ENCODE results near the gene ATG9B.

The ATG9B gene

GRCh38 chr7:150998341-150998740, 26.0 kb downstream of the ATG9B start:
- no peak for DNase-seq

- no peak for DNase-seq
Observed at GRCh38 chr7:150997817-150998216, 26.5 kb downstream of the ATG9B start.

DNA sequence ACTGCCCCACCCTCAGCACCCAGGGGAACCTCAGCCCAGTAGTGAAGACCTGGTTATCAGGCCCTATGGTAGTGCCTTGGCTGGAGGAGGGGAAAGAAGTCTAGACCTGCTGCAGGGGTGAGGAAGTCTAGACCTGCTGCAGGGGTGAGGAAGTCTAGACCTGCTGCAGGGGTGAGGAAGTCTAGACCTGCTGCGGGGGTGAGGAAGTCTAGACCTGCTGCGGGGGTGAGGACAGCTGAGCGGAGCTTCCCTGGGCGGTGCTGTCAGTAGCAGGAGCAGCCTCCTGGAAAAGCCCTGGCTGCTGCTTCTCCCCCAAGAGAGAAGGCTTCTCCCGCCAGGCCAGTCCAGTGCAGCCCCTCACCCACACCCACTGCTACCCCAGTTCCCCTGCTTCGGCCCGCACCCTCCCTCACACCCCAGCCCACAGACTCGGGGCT, 27.2 kb downstream of the ATG9B start:
- no peak for DNase-seq

DNA sequence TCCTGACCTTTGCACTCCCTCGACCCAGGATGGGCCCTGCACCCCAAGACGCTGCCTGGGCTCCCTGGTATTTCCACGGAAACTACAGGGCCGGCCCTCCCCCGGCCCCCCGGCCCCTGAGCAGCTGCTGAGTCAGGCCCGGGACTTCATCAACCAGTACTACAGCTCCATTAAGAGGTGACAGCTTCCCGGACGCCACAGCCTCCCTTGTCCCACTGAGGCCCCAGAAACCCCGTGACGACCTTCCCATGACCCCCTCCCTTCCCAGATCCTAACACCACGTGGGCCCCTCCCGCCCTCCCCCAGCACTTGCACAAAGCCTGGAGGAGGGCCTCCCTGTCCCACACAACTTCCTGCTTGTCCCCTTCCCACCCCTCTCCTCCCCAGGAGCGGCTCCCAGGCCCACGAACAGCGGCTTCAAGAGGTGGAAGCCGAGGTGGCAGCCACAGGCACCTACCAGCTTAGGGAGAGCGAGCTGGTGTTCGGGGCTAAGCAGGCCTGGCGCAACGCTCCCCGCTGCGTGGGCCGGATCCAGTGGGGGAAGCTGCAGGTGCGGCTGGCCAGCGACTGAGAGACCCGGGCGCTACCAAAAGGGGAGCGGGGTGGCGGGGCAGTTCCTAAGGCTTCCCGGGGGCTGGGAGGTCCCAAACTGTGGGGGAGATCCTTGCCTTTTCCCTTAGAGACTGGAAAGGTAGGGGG, 27.8 kb downstream of the ATG9B start:
- DNase-seq, result no peak

DNA sequence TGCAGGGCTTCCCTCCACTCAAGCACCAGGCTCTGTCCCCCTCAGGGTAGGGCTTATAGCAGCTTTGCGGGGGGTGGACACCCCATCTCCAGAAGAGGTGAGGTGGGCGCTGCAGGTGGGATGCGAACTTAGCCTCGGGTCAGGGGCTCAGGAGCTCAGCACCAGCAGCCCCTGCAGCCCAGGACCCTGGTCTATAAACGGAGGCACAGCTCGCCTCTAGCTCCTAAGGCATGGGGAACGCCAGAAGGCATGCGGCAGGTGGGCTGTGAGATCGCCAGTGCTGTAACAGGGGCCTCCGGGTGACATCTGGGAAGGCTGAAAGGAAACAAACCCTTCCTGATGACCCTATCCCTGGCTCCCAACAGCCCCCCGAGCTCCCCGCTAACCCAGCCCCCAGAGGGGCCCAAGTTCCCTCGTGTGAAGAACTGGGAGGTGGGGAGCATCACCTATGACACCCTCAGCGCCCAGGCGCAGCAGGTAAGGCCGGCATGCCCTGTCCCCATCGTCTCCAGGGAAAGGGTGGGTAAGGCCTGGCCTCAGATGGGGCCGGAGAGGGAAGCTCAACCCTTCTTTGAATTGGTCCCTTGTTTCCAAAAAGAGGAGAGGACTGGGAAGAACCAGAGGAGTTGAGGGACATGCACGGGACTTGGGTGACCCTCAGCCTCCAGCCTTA, 29.3 kb downstream of the ATG9B start:
- DNase-seq, result no peak

GRCh38 chr7:150994141-150994837, 30.0 kb downstream of the ATG9B start:
- DNase-seq, result peak; percentile 50

DNA sequence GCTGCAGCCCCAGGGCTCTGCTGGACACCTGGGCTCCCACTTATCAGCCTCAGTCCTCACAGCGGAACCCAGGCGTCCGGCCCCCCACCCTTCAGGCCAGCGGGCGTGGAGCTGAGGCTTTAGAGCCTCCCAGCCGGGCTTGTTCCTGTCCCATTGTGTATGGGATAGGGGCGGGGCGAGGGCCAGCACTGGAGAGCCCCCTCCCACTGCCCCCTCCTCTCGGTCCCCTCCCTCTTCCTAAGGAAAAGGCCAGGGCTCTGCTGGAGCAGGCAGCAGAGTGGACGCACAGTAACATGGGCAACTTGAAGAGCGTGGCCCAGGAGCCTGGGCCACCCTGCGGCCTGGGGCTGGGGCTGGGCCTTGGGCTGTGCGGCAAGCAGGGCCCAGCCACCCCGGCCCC, 30.8 kb downstream of the ATG9B start:
- no peak for DNase-seq

DNA sequence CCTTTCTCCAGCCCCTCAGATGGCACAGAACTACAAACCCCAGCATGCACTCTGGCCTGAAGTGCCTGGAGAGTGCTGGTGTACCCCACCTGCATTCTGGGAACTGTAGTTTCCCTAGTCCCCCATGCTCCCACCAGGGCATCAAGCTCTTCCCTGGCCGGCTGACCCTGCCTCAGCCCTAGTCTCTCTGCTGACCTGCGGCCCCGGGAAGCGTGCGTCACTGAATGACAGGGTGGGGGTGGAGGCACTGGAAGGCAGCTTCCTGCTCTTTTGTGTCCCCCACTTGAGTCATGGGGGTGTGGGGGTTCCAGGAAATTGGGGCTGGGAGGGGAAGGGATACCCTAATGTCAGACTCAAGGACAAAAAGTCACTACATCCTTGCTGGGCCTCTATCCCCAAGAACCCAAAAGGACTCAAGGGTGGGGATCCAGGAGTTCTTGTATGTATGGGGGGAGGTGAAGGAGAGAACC, 31.4 kb downstream of the ATG9B start:
- no peak for DNase-seq

DNA sequence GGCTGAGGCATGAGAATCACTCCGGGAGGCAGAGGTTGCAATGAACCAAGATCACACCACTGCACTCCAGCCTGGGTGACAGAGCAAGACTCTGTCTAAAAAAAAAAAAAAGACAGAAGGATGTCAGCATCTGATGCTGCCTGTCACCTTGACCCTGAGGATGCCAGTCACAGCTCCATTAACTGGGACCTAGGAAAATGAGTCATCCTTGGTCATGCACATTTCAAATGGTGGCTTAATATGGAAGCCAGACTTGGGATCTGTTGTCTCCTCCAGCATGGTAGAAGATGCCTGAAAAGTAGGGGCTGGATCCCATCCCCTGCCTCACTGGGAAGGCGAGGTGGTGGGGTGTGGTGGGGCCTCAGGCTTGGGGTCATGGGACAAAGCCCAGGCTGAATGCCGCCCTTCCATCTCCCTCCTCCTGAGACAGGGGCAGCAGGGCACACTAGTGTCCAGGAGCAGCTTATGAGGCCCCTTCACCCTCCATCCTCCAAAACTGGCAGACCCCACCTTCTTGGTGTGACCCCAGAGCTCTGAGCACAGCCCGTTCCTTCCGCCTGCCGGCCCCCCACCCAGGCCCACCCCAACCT, 32.1 kb downstream of the ATG9B start:
- no peak for DNase-seq

- no peak for DNase-seq
Observed at GRCh38 chr7:150990416-150991186, 33.7 kb downstream of the ATG9B start, which contains the start of gene NOS3. TSS of gene NOS3 (plus strand) at chr7:150991017. CDS start at chr7:150993804, 2,787 bp downstream.

DNA sequence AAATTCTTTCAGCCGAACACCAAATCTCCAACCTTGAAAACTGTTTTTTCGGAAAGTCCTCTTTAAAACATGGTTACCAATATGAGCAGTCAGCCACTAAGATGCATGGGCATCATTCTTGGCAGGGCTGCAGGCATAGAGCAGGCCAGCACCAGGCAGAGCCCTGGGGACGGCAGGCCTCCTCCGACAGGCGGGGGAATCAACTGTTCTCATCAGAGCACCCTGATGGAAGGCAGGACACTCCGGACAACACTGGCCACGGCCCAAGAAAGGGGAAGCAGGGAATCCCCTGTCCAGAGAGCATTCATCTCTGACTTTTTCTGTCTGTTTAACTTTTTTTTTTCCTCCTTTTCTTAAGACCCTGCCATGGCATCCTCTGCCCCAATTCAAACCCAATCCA, 34.8 kb downstream of the ATG9B start:
- peak; percentile 33 for DNase-seq

- peak; percentile 21 for DNase-seq
Observed at GRCh38 chr7:150988230-150989226, 35.8 kb downstream of the ATG9B start.

DNA sequence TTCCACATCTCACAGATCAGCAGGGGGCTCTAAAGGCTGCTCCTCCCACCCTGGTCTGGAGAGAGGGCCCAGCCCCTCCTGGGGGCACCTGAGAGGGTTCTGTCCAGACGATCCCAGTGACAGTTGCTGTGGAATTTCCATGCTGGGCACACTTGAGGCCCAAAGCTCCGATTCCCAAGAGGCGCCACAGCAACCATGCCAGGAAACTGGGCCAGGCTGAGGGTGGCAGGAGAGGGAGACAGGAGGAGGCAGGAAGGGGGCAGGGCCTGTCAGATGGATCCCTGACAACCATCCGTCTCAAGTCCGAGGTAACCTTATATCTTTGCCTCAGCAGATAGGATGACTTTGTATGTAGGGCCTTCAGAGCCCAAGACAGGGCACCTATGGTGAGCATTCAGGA, 37.7 kb downstream of the ATG9B start:
- no peak for DNase-seq

GRCh38 chr7:150986099-150986512, 38.2 kb downstream of the ATG9B start:
- DNase-seq, result peak; percentile 60

GRCh38 chr7:150983893-150984368, 40.4 kb downstream of the ATG9B start:
- peak; percentile 13 for DNase-seq

GRCh38 chr7:150982351-150982750, 41.9 kb downstream of the ATG9B start:
- DNase-seq, result no peak

GRCh38 chr7:150981644-150982043, 42.6 kb downstream of the ATG9B start:
- DNase-seq, result no peak

DNA sequence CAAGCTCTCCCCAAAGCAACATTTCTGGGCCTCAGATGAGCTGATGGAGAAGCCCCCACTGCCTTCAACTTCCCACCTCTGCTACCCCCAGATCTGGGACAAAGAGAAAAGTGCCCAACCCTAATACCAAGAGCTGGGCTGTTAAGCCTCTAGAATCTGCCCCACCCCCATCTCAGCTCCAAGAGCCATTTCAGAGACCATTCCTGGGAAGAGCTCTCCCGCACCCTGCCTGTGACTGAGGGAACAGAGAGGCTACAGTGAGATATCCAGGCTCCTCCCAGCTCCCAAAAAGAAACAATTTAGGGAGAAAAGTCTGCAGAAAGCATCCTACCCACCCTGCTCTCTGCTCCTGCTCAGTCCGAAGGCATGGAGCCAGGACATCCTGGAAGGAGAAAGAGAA, 43.6 kb downstream of the ATG9B start:
- no peak for DNase-seq

DNA sequence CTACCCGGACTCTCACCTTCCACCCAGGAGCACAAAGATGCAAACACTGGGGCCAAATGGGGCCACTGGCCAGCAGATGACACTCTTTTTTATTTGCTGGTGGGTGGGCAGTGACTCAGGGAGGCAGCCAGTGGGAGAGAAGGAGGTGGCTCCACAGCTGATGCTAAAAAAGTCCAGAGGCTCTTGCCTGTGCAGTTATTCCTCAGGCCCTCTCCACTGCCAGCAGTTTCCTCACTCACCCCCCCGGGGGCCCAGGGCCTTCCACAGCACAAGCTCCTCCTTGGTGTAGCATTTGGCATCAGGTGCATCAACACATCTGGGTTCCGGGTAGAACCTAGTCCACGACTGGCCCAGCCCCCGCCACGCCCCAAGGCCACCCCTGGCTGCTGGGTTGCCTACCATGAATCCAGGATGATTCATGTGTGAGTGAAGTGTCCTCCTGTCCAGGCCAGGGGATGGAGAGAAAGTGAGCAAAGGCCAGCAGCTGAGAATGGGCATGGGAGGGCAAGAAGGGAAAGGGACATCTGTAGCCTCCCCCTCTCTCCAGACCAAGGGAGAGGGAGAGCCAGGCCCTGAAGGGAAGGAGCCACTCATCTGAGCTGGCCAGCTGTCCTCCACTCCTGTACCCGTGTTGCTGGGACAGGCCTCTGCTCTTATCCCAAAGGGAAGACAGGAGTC, 44.4 kb downstream of the ATG9B start:
- DNase-seq, result no peak

DNA sequence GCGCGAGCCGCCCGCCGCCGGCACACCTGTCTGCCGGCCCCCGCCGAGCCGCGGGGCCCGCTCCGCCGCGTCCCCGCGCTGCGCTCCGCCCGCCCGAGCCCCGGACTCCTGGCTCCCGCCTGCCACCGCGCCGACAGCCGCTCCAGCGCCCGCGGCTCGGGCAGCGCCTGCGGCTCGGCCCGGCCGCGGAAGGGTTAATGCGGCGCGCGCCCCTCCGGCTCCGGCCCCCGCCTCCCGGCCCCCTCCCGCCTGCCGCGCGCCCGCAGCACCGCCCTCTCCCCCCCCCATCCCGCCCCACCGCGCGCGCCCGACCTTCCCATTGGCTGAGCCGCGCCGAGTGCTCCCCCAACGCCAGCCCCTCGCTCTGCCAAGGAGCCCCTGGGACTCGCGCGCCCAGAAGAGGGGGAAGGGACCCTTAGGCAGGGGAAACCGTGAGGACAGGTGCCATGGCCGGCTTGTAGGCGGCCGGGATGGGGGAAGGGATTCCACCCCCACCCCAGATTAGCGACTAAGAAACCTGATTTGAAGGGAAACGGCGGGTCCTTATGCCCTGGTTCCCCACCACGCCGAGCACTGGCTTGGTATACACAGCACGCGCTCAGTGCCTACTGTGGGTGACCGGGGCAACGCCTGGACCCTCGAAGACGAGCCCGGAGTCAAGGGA, 46.0 kb downstream of the ATG9B start, which contains the start of gene KCNH2:
TSS of gene KCNH2 (minus strand) at position 196 of the 664 bp plus-strand sequence. CDS start 408 bp downstream, outside the sequence.
- no peak for DNase-seq
